Left lobe of liver (tissue), 2 donors: ENCODE results near the gene POM121. TPM values are rescaled to one million over a fixed set of nuclear protein-coding genes. Genes with fewer than 3 reads are reported as not detected.
"Not testable (repeated sequence)": the region's sequence is repeated elsewhere in the genome, so short reads cannot be mapped to it uniquely, and the experiment has no call there.

Experiments used
- ATAC-seq: fragments of 200-7000 bp; cut with Tn5 transposase; one replicate; pipeline ENCODE4 v1.9.1; 2020; ENCODE audit warnings: mild to moderate bottlenecking, moderate library complexity
- DNase-seq: peaks from one replicate; pipeline ENCODE4 v3.0.0-alpha.2; 2020; ENCODE audit warnings: low spot score
- total RNA-seq: library from RNA; stranded (reverse); gene quantifications from one replicate; pipeline ENCODE4 v1.2.1, GENCODE V29; 2021
- donor health status: DM: no; HTN: no; CAD: no; lungs with moderate emphysema.
- donor health status: DM: no; HTN: yes; CAD: no.

The POM121 gene
- total RNA-seq, 1 donor from 2014 or later: 16.8 TPM

- not testable (repeated sequence) for DNase-seq
- peak; percentile 45 for ATAC-seq
Observed at GRCh38 chr7:72948714-72949113, 23.8 kb downstream of the POM121 start.

GRCh38 chr7:72949276-72949675 is 24.4 kb downstream of the POM121 start:
- DNase-seq (peak; percentile 66), ATAC-seq (peak; percentile 76)

GRCh38 chr7:72949686-72950085 is 24.8 kb downstream of the POM121 start:
- not testable (repeated sequence) for ATAC-seq
- DNase-seq: peak; percentile 49

- DNase-seq, ATAC-seq: not testable (repeated sequence)
Observed at GRCh38 chr7:72950432-72950831, 25.5 kb downstream of the POM121 start.

- DNase-seq: not testable (repeated sequence)
- peak; percentile 57 for ATAC-seq
Observed at GRCh38 chr7:72953901-72954562, 29.1 kb downstream of the POM121 start.

- peak; percentile 95 for ATAC-seq
- not testable (repeated sequence) for DNase-seq
Observed at GRCh38 chr7:72954563-72955198, 29.8 kb downstream of the POM121 start.

GRCh38 chr7:72960029-72960428 is 35.1 kb downstream of the POM121 start:
- not testable (repeated sequence) for DNase-seq, ATAC-seq

- not testable (repeated sequence) for ATAC-seq
Observed at GRCh38 chr7:72960626-72961345, 35.9 kb downstream of the POM121 start.

GRCh38 chr7:72961346-72961650 is 36.4 kb downstream of the POM121 start:
- not testable (repeated sequence) for ATAC-seq, DNase-seq

More at GRCh38 chr7:72960626-72961345, 35.9 kb downstream of the POM121 start:
- not testable (repeated sequence) for DNase-seq

GRCh38 chr7:72963056-72963455 is 38.2 kb downstream of the POM121 start:
- not testable (repeated sequence) for ATAC-seq

GRCh38 chr7:72965186-72965975 is 40.5 kb downstream of the POM121 start:
- DNase-seq: not testable (repeated sequence)
- peak; percentile 41 for ATAC-seq

More at GRCh38 chr7:72963056-72963455, 38.2 kb downstream of the POM121 start:
- not testable (repeated sequence) for DNase-seq

- peak; percentile 40 for DNase-seq
- peak; percentile 10 for ATAC-seq
Observed at GRCh38 chr7:72966892-72967291, 42.0 kb downstream of the POM121 start.

- not testable (repeated sequence) for ATAC-seq, DNase-seq
Observed at GRCh38 chr7:72968980-72969516, 44.2 kb downstream of the POM121 start, which contains the start of gene TRIM74. TSS of gene TRIM74 (minus strand) at chr7:72969466. CDS start at chr7:72966157, 3,309 bp downstream.

GRCh38 chr7:72969688-72970087 is 44.8 kb downstream of the POM121 start:
- not testable (repeated sequence) for ATAC-seq, DNase-seq

- ATAC-seq: peak; percentile 17
- not testable (repeated sequence) for DNase-seq
Observed at GRCh38 chr7:72971505-72971904, 46.6 kb downstream of the POM121 start.

- peak; percentile 52 for ATAC-seq
- DNase-seq: peak; percentile 35
Observed at GRCh38 chr7:72974781-72975180, 49.9 kb downstream of the POM121 start.

GRCh38 chr7:72975656-72976286 is 50.9 kb downstream of the POM121 start:
- DNase-seq: peak; percentile 44
- ATAC-seq: peak; percentile 5

GRCh38 chr7:72976434-72976833 is 51.5 kb downstream of the POM121 start:
- ATAC-seq: not testable (repeated sequence)
- DNase-seq: peak; percentile 42

GRCh38 chr7:72980382-72980781 is 55.5 kb downstream of the POM121 start:
- DNase-seq: peak; percentile 34
- ATAC-seq: not testable (repeated sequence)

- not testable (repeated sequence) for ATAC-seq, DNase-seq
Observed at GRCh38 chr7:72982084-72982483, 57.2 kb downstream of the POM121 start.
